ENCODE results near the gene SPDEF. TPM values are rescaled to one million over a fixed set of nuclear protein-coding genes. Genes with fewer than 3 reads are reported as not detected.
A peak's percentile ranks its signal among the peaks of the same experiment; 100 is the strongest.

Gene SPDEF
- total RNA-seq, 1 donor from 2014 or later = not detected

DNA sequence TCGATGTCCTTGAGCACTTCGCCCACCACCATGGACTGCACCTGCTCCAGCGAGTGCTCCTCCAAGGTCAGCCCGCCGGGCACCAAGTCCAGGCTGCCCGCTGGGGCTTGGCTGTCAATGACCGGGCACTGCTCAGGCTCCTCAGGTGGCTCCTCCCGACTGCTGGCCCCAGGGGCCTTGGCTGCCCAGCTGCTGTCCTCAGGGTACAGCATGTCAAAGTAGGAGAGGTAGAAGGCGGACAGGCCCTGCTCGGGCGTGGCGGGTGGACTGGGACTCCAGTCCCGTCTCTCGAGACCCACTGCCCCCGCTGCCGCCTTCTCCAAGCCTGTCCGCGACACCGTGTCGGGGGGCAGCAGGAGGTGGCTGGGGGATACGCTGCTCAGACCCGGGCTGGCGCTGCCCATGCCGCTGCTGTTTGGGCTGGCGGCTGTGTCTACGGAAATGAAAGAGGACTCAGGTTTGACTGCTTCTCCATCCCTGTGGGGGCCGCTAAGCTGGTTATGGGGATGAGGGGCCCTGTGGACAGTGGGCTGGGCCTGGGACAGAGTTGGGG is 12.0 kb downstream of the SPDEF start:
- no peak overlapping the region for H3K4me2 ChIP-seq
- Mint-ChIP-seq H3K9me3 (no peaks in the 10 kb centered on the region), H3K27ac (no peak overlapping the region), H3K27me3 (ENCODE audit: insufficient read depth, low read depth) (peaks cover 11% of the 10 kb centered on the region), H3K4me1 (peaks cover 18% of the 10 kb centered on the region), H3K36me3 (no peaks in the 10 kb centered on the region), H3K4me3 (no peak overlapping the region)
- no peaks in the 10 kb centered on the region for H3K9me3 ChIP-seq (ENCODE audit: low read depth)
- H3K36me3 ChIP-seq = no peaks in the 10 kb centered on the region
- H3K27ac ChIP-seq = no peak overlapping the region
- H3K9ac ChIP-seq = no peak overlapping the region
- no peak for DNase-seq (ENCODE audit: low spot score)
- no peaks in the 10 kb centered on the region for H3K79me2 ChIP-seq (ENCODE audit: low read depth)
- no peaks in the 10 kb centered on the region for H3F3A ChIP-seq (ENCODE audit: low read depth)
- peaks cover 1% of the 10 kb centered on the region for H3K4me1 ChIP-seq
- no peaks in the 10 kb centered on the region for H3K27me3 ChIP-seq
- no peaks in the 10 kb centered on the region for H4K20me1 ChIP-seq (ENCODE audit: low read depth)
- no peak overlapping the region for H2AFZ ChIP-seq (replicated peaks)
- TF ChIP-seq EZH2phosphoT487 (IDR thresholded peaks at IDR 0.05) (no peak), EZH2 (IDR thresholded peaks at IDR 0.05) (no peak)
- TF ChIP-seq, protein P1, sequence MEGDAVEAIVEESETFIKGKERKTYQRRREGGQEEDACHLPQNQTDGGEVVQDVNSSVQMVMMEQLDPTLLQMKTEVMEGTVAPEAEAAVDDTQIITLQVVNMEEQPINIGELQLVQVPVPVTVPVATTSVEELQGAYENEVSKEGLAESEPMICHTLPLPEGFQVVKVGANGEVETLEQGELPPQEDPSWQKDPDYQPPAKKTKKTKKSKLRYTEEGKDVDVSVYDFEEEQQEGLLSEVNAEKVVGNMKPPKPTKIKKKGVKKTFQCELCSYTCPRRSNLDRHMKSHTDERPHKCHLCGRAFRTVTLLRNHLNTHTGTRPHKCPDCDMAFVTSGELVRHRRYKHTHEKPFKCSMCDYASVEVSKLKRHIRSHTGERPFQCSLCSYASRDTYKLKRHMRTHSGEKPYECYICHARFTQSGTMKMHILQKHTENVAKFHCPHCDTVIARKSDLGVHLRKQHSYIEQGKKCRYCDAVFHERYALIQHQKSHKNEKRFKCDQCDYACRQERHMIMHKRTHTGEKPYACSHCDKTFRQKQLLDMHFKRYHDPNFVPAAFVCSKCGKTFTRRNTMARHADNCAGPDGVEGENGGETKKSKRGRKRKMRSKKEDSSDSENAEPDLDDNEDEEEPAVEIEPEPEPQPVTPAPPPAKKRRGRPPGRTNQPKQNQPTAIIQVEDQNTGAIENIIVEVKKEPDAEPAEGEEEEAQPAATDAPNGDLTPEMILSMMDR (IDR thresholded peaks at IDR 0.05) = no peak
- no peak overlapping the region for H3K4me3 ChIP-seq

DNA sequence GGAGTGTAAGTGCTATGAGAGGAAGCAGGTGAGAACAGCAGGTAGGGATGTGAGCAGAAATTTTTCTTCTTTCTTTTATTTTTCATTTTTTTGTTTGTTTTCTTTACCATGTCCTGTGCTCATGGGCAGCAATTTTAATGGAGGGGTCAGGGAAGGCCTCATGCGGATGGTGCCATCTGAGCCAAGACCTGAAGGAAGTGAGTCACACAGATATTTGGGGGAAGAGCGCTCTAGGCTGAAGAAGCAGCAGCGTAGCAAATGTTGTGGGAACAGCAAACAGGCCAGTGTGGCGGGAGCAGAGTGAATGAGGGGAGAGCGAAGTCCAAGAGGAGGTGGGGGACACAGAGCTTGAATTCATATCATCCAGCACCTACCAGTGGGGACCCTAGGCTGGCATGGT is 12.7 kb downstream of the SPDEF start:
- Histone ChIP-seq H3K79me2 (ENCODE audit: low read depth) (no peaks in the 10 kb centered on the region), H2AFZ (replicated peaks) (no peak overlapping the region), H3K9me3 (ENCODE audit: low read depth) (no peaks in the 10 kb centered on the region), H3K4me2 (no peak overlapping the region), H3K9ac (no peak overlapping the region), H3K36me3 (no peaks in the 10 kb centered on the region), H3K4me1 (no peaks in the 10 kb centered on the region), H3F3A (ENCODE audit: low read depth) (no peaks in the 10 kb centered on the region), H3K27me3 (no peaks in the 10 kb centered on the region), H4K20me1 (ENCODE audit: low read depth) (no peaks in the 10 kb centered on the region), H3K4me3 (no peak overlapping the region), H3K27ac (no peak overlapping the region)
- TF ChIP-seq EZH2phosphoT487 (IDR thresholded peaks at IDR 0.05) (no peak), EZH2 (IDR thresholded peaks at IDR 0.05) (no peak)
- TF ChIP-seq, protein P1 (IDR thresholded peaks at IDR 0.05) = no peak
- peaks cover 11% of the 10 kb centered on the region for H3K27me3 Mint-ChIP-seq (ENCODE audit: insufficient read depth, low read depth)
- H3K36me3 Mint-ChIP-seq = no peaks in the 10 kb centered on the region
- peak overlapping the region; percentile 72 for H3K27ac Mint-ChIP-seq
- no peak for DNase-seq (ENCODE audit: low spot score)
- H3K4me3 Mint-ChIP-seq = no peak overlapping the region
- no peaks in the 10 kb centered on the region for H3K9me3 Mint-ChIP-seq
- H3K4me1 Mint-ChIP-seq = peaks cover 16% of the 10 kb centered on the region

DNA sequence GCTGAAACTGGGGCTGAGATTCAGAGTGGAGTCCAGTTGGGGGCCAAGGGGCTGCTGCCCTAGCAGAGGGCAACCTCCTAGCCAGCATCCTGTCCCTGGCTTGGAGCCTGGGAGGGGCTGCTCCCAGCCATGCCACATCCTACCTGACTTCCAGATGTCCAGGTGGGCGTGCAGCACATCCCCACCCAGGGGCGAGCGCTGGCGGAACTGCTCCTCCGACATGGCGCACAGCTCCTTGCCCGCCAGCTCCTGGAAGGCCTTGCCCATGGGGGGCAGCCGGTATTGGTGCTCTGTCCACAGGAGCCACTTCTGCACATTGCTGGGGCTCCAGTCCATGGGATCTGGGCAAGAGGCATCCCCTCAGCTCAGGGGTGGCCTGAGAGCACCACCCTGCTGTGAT is 15.3 kb downstream of the SPDEF start:
- H3K4me1 ChIP-seq = no peaks in the 10 kb centered on the region
- no peak overlapping the region for H2AFZ ChIP-seq (replicated peaks)
- no peaks in the 10 kb centered on the region for H3K9me3 ChIP-seq (ENCODE audit: low read depth)
- Mint-ChIP-seq H3K27ac (no peak overlapping the region), H3K4me3 (no peak overlapping the region), H3K36me3 (no peaks in the 10 kb centered on the region), H3K27me3 (ENCODE audit: insufficient read depth, low read depth) (peaks cover 10% of the 10 kb centered on the region), H3K9me3 (no peaks in the 10 kb centered on the region), H3K4me1 (peaks cover 12% of the 10 kb centered on the region)
- no peak for TF ChIP-seq EZH2 (IDR thresholded peaks at IDR 0.05)
- TF ChIP-seq, protein P1 (IDR thresholded peaks at IDR 0.05) = no peak
- TF ChIP-seq EZH2phosphoT487 (IDR thresholded peaks at IDR 0.05) = no peak
- H3K27ac ChIP-seq = no peak overlapping the region
- no peak overlapping the region for H3K4me2 ChIP-seq
- H3K79me2 ChIP-seq (ENCODE audit: low read depth) = no peaks in the 10 kb centered on the region
- no peaks in the 10 kb centered on the region for H3F3A ChIP-seq (ENCODE audit: low read depth)
- no peak overlapping the region for H3K9ac ChIP-seq
- H3K27me3 ChIP-seq = no peaks in the 10 kb centered on the region
- H3K36me3 ChIP-seq = no peaks in the 10 kb centered on the region
- DNase-seq (ENCODE audit: low spot score) = no peak
- H4K20me1 ChIP-seq (ENCODE audit: low read depth) = no peaks in the 10 kb centered on the region
- H3K4me3 ChIP-seq = no peak overlapping the region
